GM19240 (cell line): ENCODE data around the gene SNX22.

Experiments
- DNase-seq: peaks from one replicate; pipeline ENCODE4 v3.0.0; 2011; ENCODE audit warnings: low spot score; ENCODE audit not compliant: insufficient read length

The SNX22 gene

DNA sequence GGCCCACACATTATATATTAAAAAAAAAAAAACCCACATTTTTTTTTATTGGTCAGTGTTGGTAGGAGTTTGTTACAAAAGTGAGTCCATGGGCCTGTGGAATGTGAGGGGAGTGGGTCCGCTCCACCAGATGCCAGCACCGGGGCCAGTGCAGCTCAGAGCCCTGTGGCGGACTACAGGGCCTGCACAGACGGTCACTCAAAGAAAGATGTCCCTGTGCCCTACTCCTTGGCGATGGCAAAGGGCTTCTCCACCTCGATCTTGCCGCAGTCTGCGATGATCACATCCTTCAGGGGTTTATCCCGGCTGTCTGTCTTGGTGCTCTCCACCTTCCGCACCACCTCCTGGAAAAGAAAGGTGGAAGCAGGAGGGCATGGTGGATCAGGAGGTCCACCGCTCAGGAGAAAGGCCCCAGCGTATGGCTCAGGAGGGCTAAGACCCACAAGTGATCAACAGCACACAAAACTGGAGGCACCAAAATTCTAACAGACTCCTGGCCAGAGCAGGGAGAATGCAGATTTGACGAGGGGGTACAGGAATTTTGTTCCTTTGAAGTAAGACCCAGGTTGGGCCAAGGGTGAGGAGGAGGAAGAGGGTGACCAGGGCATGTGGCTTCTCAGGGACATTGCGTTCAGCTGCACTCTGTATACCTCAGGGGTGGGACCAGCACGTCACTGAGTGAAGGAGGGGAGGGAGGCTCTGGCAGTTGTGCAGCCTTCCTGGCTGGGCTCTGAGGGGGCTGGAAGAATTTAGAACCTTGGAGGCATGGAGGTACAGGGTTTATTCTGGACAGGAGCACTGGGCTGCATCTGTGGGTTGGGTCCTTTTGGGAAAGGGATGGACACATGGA is 4.5 kb downstream of the SNX22 start:
- no peak for DNase-seq

DNA sequence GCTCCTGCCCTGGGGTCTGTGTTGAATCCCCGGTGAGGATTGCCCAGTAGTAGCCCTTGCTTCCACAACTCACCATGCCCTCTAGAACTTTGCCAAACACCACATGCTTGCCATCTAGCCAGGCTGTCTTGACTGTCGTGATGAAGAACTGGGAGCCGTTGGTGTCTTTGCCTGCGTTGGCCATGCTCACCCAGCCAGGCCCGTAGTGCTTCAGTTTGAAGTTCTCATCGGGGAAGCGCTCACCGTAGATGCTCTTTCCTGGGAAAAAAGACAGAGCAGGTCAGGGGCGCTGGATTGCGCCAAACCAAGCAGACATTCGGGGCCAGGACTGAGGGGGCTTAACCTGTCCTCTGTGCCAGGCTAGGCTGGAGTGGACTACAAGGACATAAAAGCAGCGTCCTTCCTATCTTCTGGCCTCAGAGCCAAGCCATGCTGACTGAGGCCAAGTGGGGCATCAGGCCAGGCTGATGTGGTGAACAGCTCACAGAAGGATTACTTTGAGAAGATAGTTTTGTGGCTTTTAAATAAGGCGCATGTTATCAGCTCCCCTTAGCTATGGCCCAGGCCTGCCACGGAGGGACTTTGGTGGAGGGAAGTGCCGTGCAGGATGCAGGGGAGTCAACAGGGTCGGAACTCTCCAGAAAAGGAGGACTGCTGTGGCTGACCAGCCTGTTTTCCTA is 5.3 kb downstream of the SNX22 start:
- DNase-seq = no peak

GRCh38 chr15:64157599-64158125 is 6.1 kb downstream of the SNX22 start:
- DNase-seq = no peak

DNA sequence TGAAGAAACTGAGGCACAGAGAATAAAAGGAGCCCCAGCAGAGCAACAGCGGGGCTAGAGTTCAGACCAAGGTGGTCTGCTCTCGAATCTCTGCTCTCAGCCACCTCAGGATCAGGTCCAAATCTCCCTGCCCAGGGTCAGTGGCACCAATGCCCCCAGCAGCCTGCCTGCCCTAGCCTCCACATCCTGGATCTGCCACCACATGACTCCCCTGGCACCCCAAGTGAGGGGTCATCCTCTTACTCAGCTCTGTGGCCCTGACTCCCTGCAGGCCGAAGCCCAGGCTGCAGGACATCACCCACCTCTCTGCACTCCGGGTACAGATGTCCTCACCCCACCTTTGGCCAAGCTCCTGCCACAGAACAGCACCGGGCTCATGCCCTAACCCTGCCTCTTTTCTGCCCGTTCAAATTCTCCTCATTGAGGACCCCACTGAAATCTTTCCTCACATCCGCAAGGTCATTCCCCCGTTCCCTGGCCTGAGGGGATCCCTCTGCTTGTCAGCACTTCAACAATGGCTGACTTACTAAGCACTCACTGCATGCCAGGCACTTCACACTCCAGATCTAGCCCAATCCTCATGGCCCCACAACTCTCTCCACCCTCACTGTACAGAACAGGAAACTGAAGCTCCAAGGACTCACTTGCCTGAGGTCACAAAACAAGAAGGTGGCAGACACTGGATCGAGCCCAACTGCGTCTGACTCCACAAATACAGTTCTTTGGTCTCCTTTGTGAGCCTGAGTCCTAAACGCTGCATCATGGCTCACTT is 7.0 kb downstream of the SNX22 start:
- DNase-seq = no peak

- DNase-seq = no peak
Observed at GRCh38 chr15:64161688-64162477, 10.4 kb downstream of the SNX22 start.

DNA sequence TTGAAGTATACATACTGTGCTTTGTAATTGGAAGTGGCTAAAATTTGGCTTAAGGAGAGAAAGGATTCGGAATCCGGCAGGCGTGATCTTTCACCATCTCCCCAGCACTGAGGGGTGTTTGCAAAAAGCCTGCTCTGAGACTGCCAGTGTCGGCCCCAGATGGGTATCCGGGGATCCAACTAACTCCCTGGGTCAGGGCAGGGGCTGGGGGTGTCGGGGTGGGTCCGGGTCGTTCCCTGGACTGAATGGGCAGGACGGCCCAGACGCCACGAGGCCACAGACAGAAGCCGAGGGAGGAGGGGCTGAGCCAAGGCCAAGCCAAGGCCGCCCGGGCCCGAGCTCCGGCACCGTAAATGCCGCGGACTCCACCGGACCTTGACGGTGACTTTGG is 10.9 kb downstream of the SNX22 start:
- no peak for DNase-seq

DNA sequence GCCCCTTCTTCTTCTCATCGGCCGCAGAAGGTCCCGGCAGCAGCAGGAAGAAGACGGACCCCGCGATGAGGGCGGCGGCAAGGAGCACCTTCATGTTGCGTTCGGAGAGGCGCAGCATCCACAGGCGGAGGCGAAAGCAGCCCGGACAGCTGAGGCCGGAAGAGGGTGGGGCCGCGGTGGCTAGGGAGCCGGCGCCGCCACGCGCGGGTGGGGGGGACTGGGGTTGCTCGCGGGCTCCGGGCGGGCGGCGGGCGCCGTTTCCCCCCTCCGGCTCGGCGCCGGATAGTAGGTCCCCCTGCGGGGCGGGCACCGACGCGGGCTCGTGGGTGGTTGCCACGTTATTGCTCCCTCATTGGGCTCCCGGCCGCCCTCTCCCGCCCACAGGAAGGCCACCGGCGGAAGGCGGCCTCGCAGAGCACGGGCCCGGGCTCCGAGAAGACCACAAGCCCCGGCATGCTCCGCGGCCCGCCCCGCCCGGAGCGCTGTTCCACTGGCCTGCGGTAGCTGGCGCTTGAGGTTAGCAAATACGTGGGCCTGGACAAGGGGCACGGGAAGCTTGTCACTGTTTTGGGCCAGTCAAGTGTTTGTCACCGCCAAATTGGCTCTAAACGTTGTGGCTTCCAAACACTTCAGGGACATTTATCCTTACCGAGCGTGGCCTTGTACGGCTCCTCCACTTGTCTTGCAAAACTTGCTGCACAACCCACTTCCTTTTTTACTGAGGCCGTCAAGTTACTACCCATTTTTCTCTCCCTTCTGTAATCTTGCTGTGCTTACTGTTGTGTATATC is 11.5 kb downstream of the SNX22 start, which contains the start of gene PPIB:
Gene PPIB (minus strand): TSS at position 154 of the 790 bp plus-strand sequence. CDS start 36 bp downstream, at position 118.
- DNase-seq = peak; percentile 83

DNA sequence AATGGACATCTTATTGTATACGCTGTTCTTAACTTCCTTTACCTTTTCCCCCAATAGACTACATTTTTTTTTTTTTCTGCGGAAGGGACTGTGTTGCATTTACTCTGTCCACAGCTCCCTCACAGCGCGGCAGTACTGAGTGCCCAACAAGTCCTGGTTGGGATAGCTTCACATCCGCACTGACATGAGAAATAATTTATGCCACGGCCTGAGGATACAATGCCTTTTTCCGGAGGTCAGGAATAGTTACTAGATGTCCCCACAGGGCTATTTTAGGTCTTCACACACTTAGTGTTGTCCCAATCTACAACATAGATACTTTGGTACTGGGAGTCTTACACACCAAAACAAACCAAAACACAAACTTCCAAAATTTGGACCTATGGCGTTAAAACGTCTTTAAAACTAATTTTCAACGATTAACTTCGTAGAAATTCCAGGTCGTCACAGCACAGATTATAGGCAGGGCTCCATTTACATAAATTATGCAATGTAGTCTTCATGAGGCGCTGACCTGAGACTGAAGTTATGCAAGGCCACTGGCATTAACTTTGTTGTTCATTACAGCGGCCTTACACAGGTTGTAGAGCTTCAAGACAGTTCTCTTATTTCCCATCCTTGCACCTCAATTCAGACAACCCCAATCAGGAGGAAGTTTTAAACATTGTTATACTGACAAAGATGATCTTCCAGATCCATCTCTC is 12.3 kb downstream of the SNX22 start:
- DNase-seq = no peak

- no peak for DNase-seq
Observed at GRCh38 chr15:64164436-64164835, 12.9 kb downstream of the SNX22 start.

GRCh38 chr15:64166102-64166890 is 14.8 kb downstream of the SNX22 start:
- DNase-seq = no peak

- DNase-seq = peak; percentile 42
Observed at GRCh38 chr15:64180235-64180824, 28.8 kb downstream of the SNX22 start.

DNA sequence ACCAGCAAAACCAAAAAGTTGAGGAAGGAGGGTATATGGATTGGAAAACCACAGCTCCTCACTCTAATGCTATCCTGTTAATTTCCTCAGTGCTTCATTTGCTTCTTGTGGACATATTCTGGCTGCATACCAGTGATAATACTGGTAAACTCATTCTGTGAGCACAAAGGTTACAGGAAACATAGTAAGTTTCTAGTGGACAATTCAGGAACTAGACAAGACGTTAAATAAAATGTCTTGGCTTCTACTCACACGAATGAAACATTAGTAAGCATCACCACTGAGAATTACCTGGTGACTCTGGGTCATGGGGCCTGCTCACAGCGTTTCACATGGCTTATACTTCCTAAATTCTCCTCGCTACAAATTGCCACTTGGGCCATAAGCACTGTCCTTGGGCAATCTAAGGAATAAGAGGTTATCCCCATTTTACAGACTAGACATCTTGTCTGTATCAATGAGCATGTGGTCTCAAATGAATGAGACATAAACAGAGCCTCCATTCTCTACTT is 31.4 kb downstream of the SNX22 start:
- no peak for DNase-seq

DNA sequence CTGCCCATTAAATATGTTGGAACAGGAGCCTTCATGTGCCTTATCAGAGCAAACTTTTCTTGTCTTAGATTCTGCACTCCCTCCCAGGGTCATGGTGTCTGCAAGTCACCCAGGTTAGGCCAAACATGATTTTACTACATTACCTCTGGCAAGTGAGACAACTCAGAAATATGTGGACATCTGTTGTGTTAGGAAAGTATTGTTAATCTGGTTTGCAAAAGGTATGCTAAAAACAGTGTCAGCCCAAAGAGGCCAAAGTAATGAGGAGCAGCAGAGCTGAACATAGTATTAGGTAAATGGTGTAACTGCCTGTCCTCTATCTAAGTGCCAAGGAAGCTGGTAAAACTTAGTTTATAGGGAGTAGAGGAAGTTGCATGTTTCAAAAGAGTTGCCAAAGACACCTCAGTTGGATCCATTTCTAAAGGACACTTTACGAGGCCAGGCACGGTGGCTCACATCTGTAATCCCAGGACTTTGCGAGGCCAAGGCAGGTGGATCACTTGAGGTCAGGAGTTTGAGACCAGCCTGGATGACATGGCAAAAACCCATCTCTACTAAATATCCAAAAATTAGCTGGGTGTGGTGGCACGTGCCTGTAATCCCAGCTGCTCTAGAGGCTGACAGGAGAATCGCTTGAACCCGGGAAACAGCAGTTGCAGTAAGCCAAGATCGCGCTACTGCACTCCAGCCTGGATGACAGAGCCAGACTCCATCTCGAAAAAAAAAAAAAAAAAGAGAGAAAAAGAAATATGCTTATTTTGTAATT is 33.8 kb downstream of the SNX22 start:
- DNase-seq = no peak

GRCh38 chr15:64187396-64188191 is 36.1 kb downstream of the SNX22 start:
- DNase-seq = no peak

DNA sequence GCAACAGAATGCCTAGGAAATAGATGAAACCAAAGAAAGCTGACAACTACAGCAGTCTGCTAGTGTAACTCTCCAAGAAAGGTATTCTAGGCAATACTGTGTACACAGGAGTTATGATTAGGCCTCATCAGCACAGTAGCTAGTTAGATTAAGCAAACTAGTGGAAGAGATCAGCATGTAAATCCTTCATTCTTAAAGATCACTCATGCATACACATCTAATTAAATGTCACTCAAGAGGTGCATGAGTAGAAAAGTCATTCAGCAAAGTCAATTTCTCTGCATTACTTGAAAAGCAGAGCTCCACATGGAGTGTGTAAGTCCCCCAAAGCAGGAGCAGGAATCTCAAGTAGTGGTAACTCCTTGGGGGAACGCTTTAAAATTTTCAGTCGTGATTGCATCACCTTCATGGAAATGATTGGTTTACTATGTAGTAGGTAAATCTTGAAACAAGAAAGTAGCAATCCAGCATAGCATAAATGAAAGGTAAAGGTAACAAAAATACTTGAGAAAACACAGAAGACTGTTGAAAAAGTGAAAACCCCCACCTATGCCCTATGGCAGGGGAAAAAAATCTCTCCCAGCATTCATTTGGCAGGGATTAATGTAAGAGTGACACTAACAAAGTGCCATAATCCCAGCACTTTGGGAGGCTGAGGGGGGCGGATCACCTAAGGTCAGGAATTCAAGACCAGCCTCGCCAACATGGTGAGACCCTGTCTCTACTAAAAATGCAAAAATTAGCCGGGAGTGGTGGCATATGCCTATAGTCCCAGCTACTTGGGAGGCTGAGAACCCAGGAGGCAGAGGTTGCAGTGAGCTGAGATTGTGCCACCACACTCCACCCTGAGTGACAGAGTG is 40.7 kb downstream of the SNX22 start:
- no peak for DNase-seq

- no peak for DNase-seq
Observed at GRCh38 chr15:64193971-64194370, 42.4 kb downstream of the SNX22 start.
